Keratinocyte (primary cell): ENCODE results near the gene RHCG. TPM values are rescaled to one million over a fixed set of nuclear protein-coding genes. Genes with fewer than 3 reads are reported as not detected.

Experiments used
- DNase-seq: peaks from one replicate; pipeline ENCODE4 v3.0.0-alpha.2; 2011; ENCODE audit warnings: low read depth, missing footprints, low spot score
- FAIRE-seq: peaks from 2 replicates; lab custom pipeline; 2011; peaks lifted over from hg19 to GRCh38; lab: Jason Lieb, UNC
- H2AFZ ChIP-seq: 2 replicates; pipeline ENCODE4 v1.6.0; 2012; ENCODE audit warnings: low read length, control low read depth, inconsistent platforms; ENCODE audit not compliant: control insufficient read depth
- H3K27ac ChIP-seq: 2 replicates; pipeline ENCODE4 v1.5.1; 2011; ENCODE audit warnings: low read length; ENCODE audit not compliant: control insufficient read depth, insufficient read depth
- H3K27me3 ChIP-seq: 3 replicates; pipeline ENCODE4 v1.6.0; 2011; ENCODE audit warnings: low read length; ENCODE audit not compliant: control insufficient read depth, insufficient read depth; ENCODE audit errors: extremely low read depth
- H3K36me3 ChIP-seq, 2 experiments: 2 replicates in 1 of 2; 3 replicates in 1 of 2; pipeline ENCODE4 v1.5.1; 2011; ENCODE audit warnings: low read length in 2 of 2, mild to moderate bottlenecking in 1 of 2; ENCODE audit not compliant: control insufficient read depth in 2 of 2, insufficient read depth in 2 of 2; ENCODE audit errors: extremely low read depth in 1 of 2
- H3K4me1 ChIP-seq: 3 replicates; pipeline ENCODE4 v1.5.1; 2011; ENCODE audit warnings: low read length; ENCODE audit not compliant: control insufficient read depth, insufficient read depth; ENCODE audit errors: extremely low read depth
- H3K4me2 ChIP-seq: 3 replicates; pipeline ENCODE4 v1.6.0; 2011; ENCODE audit warnings: low read depth, low read length; ENCODE audit not compliant: control insufficient read depth, insufficient read depth; ENCODE audit errors: extremely low read depth
- H3K4me3 ChIP-seq, 3 experiments: fragments of 200-600 bp in 1 of 3; sonication (generic) in 1 of 3; 2 replicates in 2 of 3; 3 replicates in 1 of 3; pipeline ENCODE4 v1.5.1; 2011 to 2016; ENCODE audit warnings: low read length in 3 of 3, mild to moderate bottlenecking in 3 of 3, control low read depth in 2 of 3, inconsistent platforms in 1 of 3, low read depth in 1 of 3, mixed read lengths in 1 of 3, mixed run types in 1 of 3, moderate library complexity in 1 of 3; ENCODE audit not compliant: control insufficient read depth in 2 of 3, insufficient read depth in 2 of 3; ENCODE audit errors: extremely low read depth in 1 of 3
- H3K79me2 ChIP-seq: 2 replicates; pipeline ENCODE4 v1.6.0; 2012; ENCODE audit warnings: low read length; ENCODE audit not compliant: control insufficient read depth, insufficient read depth
- H3K9ac ChIP-seq: 3 replicates; pipeline ENCODE4 v1.6.0; 2011; ENCODE audit warnings: low read length; ENCODE audit not compliant: control insufficient read depth, insufficient read depth; ENCODE audit errors: extremely low read depth
- H3K9me1 ChIP-seq: 3 replicates; pipeline ENCODE4 v1.6.0; 2011; ENCODE audit warnings: low read length; ENCODE audit not compliant: control insufficient read depth, insufficient read depth; ENCODE audit errors: extremely low read depth
- H3K9me3 ChIP-seq: 2 replicates; pipeline ENCODE4 v1.5.1; 2012; ENCODE audit warnings: low read depth, low read length; ENCODE audit not compliant: control insufficient read depth
- H4K20me1 ChIP-seq: 3 replicates; pipeline ENCODE4 v1.6.0; 2011; ENCODE audit warnings: low read length; ENCODE audit not compliant: control insufficient read depth, insufficient read depth; ENCODE audit errors: extremely low read depth
- EZH2 ChIP-seq: IDR thresholded peaks from one replicate; pipeline ENCODE4 v1.6.1; 2012; ENCODE audit warnings: inconsistent platforms, mild to moderate bottlenecking, low read length, moderate library complexity
- dilution Hi-C: fragments of 300-500 bp; cut with MboI; formaldehyde crosslinking; loops from one replicate; pipeline ENCODE4 v1.7.0; 2020; ENCODE audit warnings: low sequenced_read_pairs; ENCODE audit not compliant: extremely low pct_ligation_motif_present
- polyA plus RNA-seq, 5 experiments: library from polyadenylated mRNA; depleted of rRNA in 3 of 5; stranded (reverse) in 3 of 5; stranded (forward) in 1 of 5; unstranded in 1 of 5; fragments of >200 nt; gene quantifications; 1 replicate in 1 of 5; 2 replicates in 3 of 5; 3 replicates in 1 of 5; pipeline versions ENCODE4 v1.2.1 to v1.2.3, GENCODE V29; 2011 to 2012; ENCODE audit warnings: missing spikeins in 2 of 5, low read depth in 1 of 5, low replicate concordance in 1 of 5
- TF ChIP-seq, protein P1 (sequence below), 3 experiments: IDR thresholded peaks in 1 of 3; conservative IDR thresholded peaks in 1 of 3; optimal IDR thresholded peaks in 1 of 3; 2 replicates in 2 of 3; 3 replicates in 1 of 3; pipeline versions ENCODE3 to v1.5.1; 2011; ENCODE audit warnings: low read length in 3 of 3, mild to moderate bottlenecking in 3 of 3, moderate library complexity in 2 of 3, control low read depth in 1 of 3, inconsistent platforms in 1 of 3; ENCODE audit not compliant: insufficient read depth in 2 of 3; ENCODE audit errors: extremely low read depth in 1 of 3

Gene RHCG
- polyA plus RNA-seq, 1 donor (not counting 4 experiments of a cell fraction or from before 2014, with no cell fraction given) = 6.9 TPM

DNA sequence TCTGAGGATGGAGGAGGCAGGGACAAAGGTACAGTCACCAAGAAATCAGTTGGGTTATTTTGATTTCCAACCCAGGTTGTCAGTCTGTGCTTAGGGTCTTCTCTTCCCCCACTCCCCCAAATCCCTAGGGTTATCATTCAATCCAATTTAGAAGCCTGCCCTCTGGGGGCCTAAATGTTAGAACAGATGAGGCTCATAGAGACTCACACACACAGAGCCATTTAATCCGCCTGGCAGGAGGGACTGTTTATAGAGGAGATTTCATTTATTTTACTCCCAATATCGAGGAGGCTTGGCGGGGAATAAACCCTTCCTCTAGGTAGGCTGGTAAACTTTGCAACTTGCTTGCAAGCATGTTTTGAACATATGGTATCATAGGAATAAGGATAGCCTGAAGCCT, 52.8 kb downstream of the RHCG start:
- no peaks in the 10 kb centered on the region for H3K36me3 ChIP-seq
- no peak for FAIRE-seq
- H3K9ac ChIP-seq = no peak overlapping the region
- TF ChIP-seq EZH2 = no peak
- TF ChIP-seq, protein P1, sequence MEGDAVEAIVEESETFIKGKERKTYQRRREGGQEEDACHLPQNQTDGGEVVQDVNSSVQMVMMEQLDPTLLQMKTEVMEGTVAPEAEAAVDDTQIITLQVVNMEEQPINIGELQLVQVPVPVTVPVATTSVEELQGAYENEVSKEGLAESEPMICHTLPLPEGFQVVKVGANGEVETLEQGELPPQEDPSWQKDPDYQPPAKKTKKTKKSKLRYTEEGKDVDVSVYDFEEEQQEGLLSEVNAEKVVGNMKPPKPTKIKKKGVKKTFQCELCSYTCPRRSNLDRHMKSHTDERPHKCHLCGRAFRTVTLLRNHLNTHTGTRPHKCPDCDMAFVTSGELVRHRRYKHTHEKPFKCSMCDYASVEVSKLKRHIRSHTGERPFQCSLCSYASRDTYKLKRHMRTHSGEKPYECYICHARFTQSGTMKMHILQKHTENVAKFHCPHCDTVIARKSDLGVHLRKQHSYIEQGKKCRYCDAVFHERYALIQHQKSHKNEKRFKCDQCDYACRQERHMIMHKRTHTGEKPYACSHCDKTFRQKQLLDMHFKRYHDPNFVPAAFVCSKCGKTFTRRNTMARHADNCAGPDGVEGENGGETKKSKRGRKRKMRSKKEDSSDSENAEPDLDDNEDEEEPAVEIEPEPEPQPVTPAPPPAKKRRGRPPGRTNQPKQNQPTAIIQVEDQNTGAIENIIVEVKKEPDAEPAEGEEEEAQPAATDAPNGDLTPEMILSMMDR (optimal IDR thresholded peaks at IDR 0.05 in 1 of 3, IDR thresholded peaks at IDR 0.05 in 1 of 3, conservative IDR thresholded peaks at IDR 0.05 in 1 of 3; ENCODE audit: extremely low read depth in 1 of 3, insufficient read depth in 2 of 3, low read length in 3 of 3) = no peak
- no peaks in the 10 kb centered on the region for H3K4me1 ChIP-seq
- DNase-seq = no peak
- H3K4me3 ChIP-seq = no peak overlapping the region
- no peak overlapping the region for H3K27ac ChIP-seq
- H3K79me2 ChIP-seq = no peaks in the 10 kb centered on the region
- dilution Hi-C loops = no loop called here
- no peaks in the 10 kb centered on the region for H3K9me3 ChIP-seq
- H2AFZ ChIP-seq = no peak overlapping the region
- peaks cover 21% of the 10 kb centered on the region for H3K27me3 ChIP-seq
- no peak overlapping the region for H3K4me2 ChIP-seq
- H4K20me1 ChIP-seq = no peaks in the 10 kb centered on the region
- H3K9me1 ChIP-seq = no peaks in the 10 kb centered on the region

DNA sequence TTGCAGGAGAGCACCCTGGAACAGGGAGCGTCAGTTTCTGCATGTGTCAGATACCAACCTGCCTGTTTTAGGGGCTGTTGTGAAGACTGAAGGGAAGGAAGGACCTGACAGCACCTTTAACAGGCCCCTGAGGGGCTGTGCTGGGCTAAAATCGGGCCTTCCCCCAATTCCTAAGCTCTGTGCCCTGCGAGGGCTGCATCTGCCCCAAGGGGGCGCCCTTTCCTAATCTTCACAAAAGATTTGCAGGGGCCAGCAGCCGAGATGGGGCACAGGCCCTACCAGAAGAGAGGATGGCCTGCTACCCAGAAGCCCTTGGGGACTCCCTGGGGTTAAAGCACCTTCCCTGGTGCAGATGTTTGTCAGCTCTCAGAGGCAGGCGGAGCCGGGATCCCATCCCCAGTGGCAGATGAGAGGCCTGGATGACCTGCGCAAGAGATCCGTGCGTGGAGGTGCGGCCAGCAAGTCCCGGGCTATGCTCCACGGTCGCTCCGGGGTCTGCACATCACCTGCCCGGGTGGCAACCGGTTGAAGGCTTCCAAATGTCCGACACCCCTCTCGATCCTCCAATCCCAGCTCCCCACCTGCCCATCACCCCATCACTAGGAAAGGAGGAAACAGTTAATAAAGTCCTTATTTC, 53.6 kb downstream of the RHCG start:
- H3K4me2 ChIP-seq = no peak overlapping the region
- H3K9me1 ChIP-seq = no peaks in the 10 kb centered on the region
- DNase-seq (no peak), FAIRE-seq (no peak)
- H3K9ac ChIP-seq = no peak overlapping the region
- dilution Hi-C loops = no loop called here
- no peaks in the 10 kb centered on the region for H3K36me3 ChIP-seq
- H4K20me1 ChIP-seq = no peaks in the 10 kb centered on the region
- H3K4me1 ChIP-seq = no peaks in the 10 kb centered on the region
- H3K9me3 ChIP-seq = no peaks in the 10 kb centered on the region
- H3K4me3 ChIP-seq = no peak overlapping the region
- H3K27ac ChIP-seq = no peak overlapping the region
- H2AFZ ChIP-seq = no peak overlapping the region
- peaks cover 18% of the 10 kb centered on the region for H3K27me3 ChIP-seq
- H3K79me2 ChIP-seq = no peaks in the 10 kb centered on the region
- no peak for TF ChIP-seq EZH2
- TF ChIP-seq, protein P1 (optimal IDR thresholded peaks at IDR 0.05 in 1 of 3, IDR thresholded peaks at IDR 0.05 in 1 of 3, conservative IDR thresholded peaks at IDR 0.05 in 1 of 3; ENCODE audit: extremely low read depth in 1 of 3, insufficient read depth in 2 of 3, low read length in 3 of 3) = peak; percentile 73 to 90 (median 76)
